Skin of body (tissue), 2 donors: ENCODE data around the gene TRIM52. TPM values are rescaled to one million over a fixed set of nuclear protein-coding genes. Genes with fewer than 3 reads are reported as not detected.

Source experiments
- DNase-seq: peaks from one replicate; lab custom pipeline; 2025; lab: John Stamatoyannopoulos, UW
- total RNA-seq: library from RNA; depleted of rRNA; stranded (reverse); fragments of >200 nt; gene quantifications from one replicate; pipeline ENCODE4 v1.2.3, GENCODE V29; 2014

The TRIM52 gene
- total RNA-seq, 1 donor from 2014 or later = 7.9 TPM

- no peak for DNase-seq
These were observed 2.4 kb downstream of the TRIM52 start for GRCh38 chr5:181258576-181258975.

- no peak for DNase-seq
These were observed 4.9 kb downstream of the TRIM52 start for GRCh38 chr5:181255836-181256578.

- DNase-seq = no peak
These were observed 5.7 kb downstream of the TRIM52 start for GRCh38 chr5:181255276-181255675.

- no peak for DNase-seq
These were observed 12.7 kb downstream of the TRIM52 start for GRCh38 chr5:181248277-181248676.

- no peak for DNase-seq
These were observed 14.5 kb downstream of the TRIM52 start for GRCh38 chr5:181246276-181247049.

GRCh38 chr5:181245427-181246275, 15.3 kb downstream of the TRIM52 start:
- no peak for DNase-seq

GRCh38 chr5:181243564-181244343, 17.2 kb downstream of the TRIM52 start, which contains the start of gene RACK1:
Gene RACK1 (minus strand): TSS chr5:181243906. CDS start chr5:181243800, 106 bp downstream.
- DNase-seq = no peak

- DNase-seq = no peak
These were observed 17.9 kb downstream of the TRIM52 start for GRCh38 chr5:181243018-181243563.

GRCh38 chr5:181242031-181242451, 18.9 kb downstream of the TRIM52 start:
- DNase-seq = no peak

- DNase-seq = no peak
These were observed 19.5 kb downstream of the TRIM52 start for GRCh38 chr5:181241393-181241975.

- DNase-seq = no peak
These were observed 21.8 kb downstream of the TRIM52 start for GRCh38 chr5:181239062-181239663.

- DNase-seq = no peak
These were observed 23.1 kb downstream of the TRIM52 start for GRCh38 chr5:181237729-181238385.

- DNase-seq = no peak
These were observed 23.8 kb downstream of the TRIM52 start for GRCh38 chr5:181236954-181237641.

GRCh38 chr5:181236471-181236870, 24.5 kb downstream of the TRIM52 start:
- DNase-seq = no peak

- no peak for DNase-seq
These were observed 25.1 kb downstream of the TRIM52 start for GRCh38 chr5:181235689-181236366.

- no peak for DNase-seq
These were observed 25.6 kb downstream of the TRIM52 start for GRCh38 chr5:181235323-181235688.

- DNase-seq = no peak
These were observed 26.3 kb downstream of the TRIM52 start for GRCh38 chr5:181234455-181235306.
